ENCODE measurements around the gene CSNK1E.

CSNK1E gene

GRCh38 chr22:38273135-38273826 is 44.0 kb downstream of the CSNK1E start:
- Histone ChIP-seq H3K4me3 (replicated peaks; ENCODE audit: insufficient read depth, low read length) (peak overlapping the region; percentile 41), H3K27me3 (ENCODE audit: insufficient read depth, poor library complexity, severe bottlenecking) (no peaks in the 10 kb centered on the region), H3K27ac (replicated peaks) (peak overlapping the region; percentile 56)
- TF ChIP-seq POLR2AphosphoS5 (IDR thresholded peaks at IDR 0.05; ENCODE audit: low read depth): no peak
- no peak for TF ChIP-seq SPI1 (IDR thresholded peaks at IDR 0.05; ENCODE audit: borderline replicate concordance, low read depth)
- no peak for TF ChIP-seq REST (IDR thresholded peaks at IDR 0.05; ENCODE audit: insufficient replicate concordance, low read depth)
- TF ChIP-seq CTCF (IDR thresholded peaks at IDR 0.05; ENCODE audit: insufficient read depth, low read length): no peak
- TF ChIP-seq GABPA (IDR thresholded peaks at IDR 0.05; ENCODE audit: low read depth): no peak
- no peak for DNase-seq (ENCODE audit: low read depth in 1 of 2, low spot score in 1 of 2)

GRCh38 chr22:38272373-38273134 is 44.7 kb downstream of the CSNK1E start, which contains the start of gene TMEM184B:
Gene TMEM184B, minus strand, starts transcription at chr22:38273010. Its CDS starts 25,049 bp downstream, at chr22:38247961.
- Histone ChIP-seq H3K27ac (replicated peaks) (peak within 1 kb of the TSS; percentile 56), H3K27me3 (ENCODE audit: insufficient read depth, poor library complexity, severe bottlenecking) (no peaks in the 10 kb centered on the region), H3K4me3 (replicated peaks; ENCODE audit: insufficient read depth, low read length) (peak within 1 kb of the TSS; percentile 92)
- peak; percentile 53 to 54 for DNase-seq (ENCODE audit: low read depth in 1 of 2, low spot score in 1 of 2)
- TF ChIP-seq POLR2AphosphoS5 (IDR thresholded peaks at IDR 0.05; ENCODE audit: low read depth): no peak

- TF ChIP-seq REST (IDR thresholded peaks at IDR 0.05; ENCODE audit: insufficient replicate concordance, low read depth) (no peak), SPI1 (IDR thresholded peaks at IDR 0.05; ENCODE audit: borderline replicate concordance, low read depth) (no peak), POLR2AphosphoS5 (IDR thresholded peaks at IDR 0.05; ENCODE audit: low read depth) (no peak), CTCF (IDR thresholded peaks at IDR 0.05; ENCODE audit: insufficient read depth, low read length) (no peak), GABPA (IDR thresholded peaks at IDR 0.05; ENCODE audit: low read depth) (no peak)
- Histone ChIP-seq H3K27ac (replicated peaks) (no peak overlapping the region), H3K4me3 (replicated peaks; ENCODE audit: insufficient read depth, low read length) (peak overlapping the region; percentile 92), H3K27me3 (ENCODE audit: insufficient read depth, poor library complexity, severe bottlenecking) (no peaks in the 10 kb centered on the region)
- no peak for DNase-seq (ENCODE audit: low read depth in 1 of 2, low spot score in 1 of 2)
Observed at GRCh38 chr22:38271927-38272372, 45.3 kb downstream of the CSNK1E start.

- DNase-seq (ENCODE audit: low read depth in 1 of 2, low spot score in 1 of 2): no peak
- Histone ChIP-seq H3K27me3 (ENCODE audit: insufficient read depth, poor library complexity, severe bottlenecking) (no peaks in the 10 kb centered on the region), H3K4me3 (replicated peaks; ENCODE audit: insufficient read depth, low read length) (no peak overlapping the region), H3K27ac (replicated peaks) (no peak overlapping the region)
- TF ChIP-seq SPI1 (IDR thresholded peaks at IDR 0.05; ENCODE audit: borderline replicate concordance, low read depth): no peak
- no peak for TF ChIP-seq GABPA (IDR thresholded peaks at IDR 0.05; ENCODE audit: low read depth)
- no peak for TF ChIP-seq CTCF (IDR thresholded peaks at IDR 0.05; ENCODE audit: insufficient read depth, low read length)
- no peak for TF ChIP-seq POLR2AphosphoS5 (IDR thresholded peaks at IDR 0.05; ENCODE audit: low read depth)
- TF ChIP-seq REST (IDR thresholded peaks at IDR 0.05; ENCODE audit: insufficient replicate concordance, low read depth): no peak
Observed at GRCh38 chr22:38271101-38271500, 46.1 kb downstream of the CSNK1E start.

Data from HL-60 (cell line).